IMR-90 (cell line): ENCODE data around the gene TAP2. TPM values are rescaled to one million over a fixed set of nuclear protein-coding genes. Genes with fewer than 3 reads are reported as not detected.

ENCODE experiments used
- ATAC-seq: fragments of 200-7000 bp; cut with Tn5 transposase; 2 replicates; pipeline ENCODE4 v1.9.1; 2020; ENCODE audit warnings: low read depth, mild to moderate bottlenecking, moderate library complexity
- BruUV-seq: library from RNA; stranded (reverse); fragments of 400-500 nt; replicated peaks from 2 replicates; lab custom pipeline; 2021; lab: Mats Ljungman, UMichigan
- CTCF ChIA-PET: fragments of 300-600 bp; formaldehyde crosslinking; extraction: SDS; loops from one replicate; lab custom pipeline; 2021; ENCODE audit warnings: antibody characterized with exemption; lab: Yijun Ruan, JAX
- POLR2A ChIA-PET: fragments of 300-600 bp; sonication (Branson Sonifier 250); formaldehyde crosslinking; loops from one replicate; lab custom pipeline; 2022; ENCODE audit warnings: antibody characterized with exemption; ENCODE audit not compliant: unreplicated experiment; lab: Charles Lee
- DNase-seq: peaks from one replicate; pipeline ENCODE4 v3.0.0; 2013
- H2AFZ ChIP-seq: replicated peaks from 2 replicates; pipeline ENCODE3; 2013; ENCODE audit warnings: low read length, mild to moderate bottlenecking; ENCODE audit not compliant: poor library complexity
- H2AK5ac ChIP-seq: 2 replicates; pipeline ENCODE4 v1.6.1; 2013; ENCODE audit warnings: low read depth, low read length, inconsistent platforms
- H2AK9ac ChIP-seq: replicated peaks from 2 replicates; pipeline ENCODE3; 2013; ENCODE audit warnings: mild to moderate bottlenecking, low read depth, low read length, moderate library complexity; ENCODE audit not compliant: poor library complexity
- H2BK120ac ChIP-seq: 2 replicates; pipeline ENCODE4 v1.6.1; 2013; ENCODE audit warnings: low read depth, low read length, inconsistent platforms
- H2BK15ac ChIP-seq: 3 replicates; pipeline ENCODE4 v1.6.1; 2013; ENCODE audit warnings: low read depth, low read length, inconsistent platforms
- H2BK20ac ChIP-seq: 2 replicates; pipeline ENCODE4 v1.6.1; 2013; ENCODE audit warnings: low read depth, mild to moderate bottlenecking, inconsistent platforms, low read length, moderate library complexity
- H2BK5ac ChIP-seq: 2 replicates; pipeline ENCODE4 v1.6.1; 2013; ENCODE audit warnings: mild to moderate bottlenecking, low read depth, low read length, inconsistent platforms; ENCODE audit not compliant: poor library complexity, severe bottlenecking
- H3K14ac ChIP-seq: replicated peaks from 2 replicates; pipeline ENCODE4 v1.6.1; 2013; ENCODE audit warnings: low read depth, low read length, inconsistent platforms
- H3K18ac ChIP-seq: 2 replicates; pipeline ENCODE4 v1.6.1; 2013; ENCODE audit warnings: low read depth, low read length, control low read depth
- H3K23ac ChIP-seq: 2 replicates; pipeline ENCODE4 v1.6.1; 2013; ENCODE audit warnings: low read depth, low read length, inconsistent platforms
- H3K27ac ChIP-seq: 2 replicates; pipeline ENCODE4 v1.5.1; 2013; ENCODE audit warnings: mild to moderate bottlenecking, control low read depth, low read length; ENCODE audit not compliant: insufficient read depth
- H3K27me3 ChIP-seq: 2 replicates; pipeline ENCODE4 v1.6.1; 2013; ENCODE audit warnings: low read length; ENCODE audit not compliant: control insufficient read depth, insufficient read depth
- H3K36me3 ChIP-seq: 2 replicates; pipeline ENCODE4 v1.6.1; 2013; ENCODE audit warnings: low read length, mixed read lengths; ENCODE audit not compliant: control insufficient read depth, insufficient read depth
- H3K4ac ChIP-seq: 2 replicates; pipeline ENCODE4 v1.6.1; 2013; ENCODE audit warnings: low read depth, low read length, inconsistent platforms
- H3K4me1 ChIP-seq: 2 replicates; pipeline ENCODE4 v1.6.1; 2013; ENCODE audit warnings: low read length, mixed read lengths; ENCODE audit not compliant: control insufficient read depth, insufficient read depth
- H3K4me2 ChIP-seq: 2 replicates; pipeline ENCODE4 v1.6.1; 2013; ENCODE audit warnings: low read depth, mild to moderate bottlenecking, control low read depth, low read length, moderate library complexity
- H3K4me3 ChIP-seq: 2 replicates; pipeline ENCODE4 v1.5.1; 2013; ENCODE audit warnings: low read depth, mild to moderate bottlenecking, control low read depth, low read length, moderate library complexity; ENCODE audit not compliant: insufficient read depth
- H3K56ac ChIP-seq: 2 replicates; pipeline ENCODE4 v1.6.1; 2013; ENCODE audit warnings: low read length, inconsistent platforms; ENCODE audit not compliant: insufficient read depth; ENCODE audit errors: extremely low read depth
- H3K79me1 ChIP-seq, 2 experiments: 2 replicates each; pipeline ENCODE4 v1.6.1; 2013; ENCODE audit warnings: low read length in 2 of 2, inconsistent platforms in 1 of 2, low read depth in 1 of 2
- H3K9ac ChIP-seq: 2 replicates; pipeline ENCODE4 v1.6.1; 2013; ENCODE audit warnings: low read depth, low read length, control low read depth
- H3K9me1 ChIP-seq: 2 replicates; pipeline ENCODE4 v1.6.1; 2013; ENCODE audit warnings: low read length, inconsistent platforms; ENCODE audit not compliant: insufficient read depth
- H3K9me3 ChIP-seq: 2 replicates; pipeline ENCODE4 v1.6.1; 2013; ENCODE audit warnings: low read length; ENCODE audit not compliant: control insufficient read depth, insufficient read depth
- H4K20me1 ChIP-seq: 2 replicates; pipeline ENCODE4 v1.6.1; 2013; ENCODE audit warnings: low read length, inconsistent platforms; ENCODE audit not compliant: insufficient read depth
- H4K5ac ChIP-seq: 2 replicates; pipeline ENCODE4 v1.6.1; 2013; ENCODE audit warnings: mild to moderate bottlenecking, low read depth, low read length, control low read depth
- H4K8ac ChIP-seq, 2 experiments: 2 replicates each; pipeline ENCODE4 v1.6.1; 2013; ENCODE audit warnings: low read depth in 2 of 2, low read length in 2 of 2, control low read depth in 1 of 2, inconsistent platforms in 1 of 2
- H4K91ac ChIP-seq: 2 replicates; pipeline ENCODE4 v1.6.1; 2013; ENCODE audit warnings: low read depth, low read length, inconsistent platforms; ENCODE audit not compliant: insufficient read depth
- BHLHE40 ChIP-seq: fragments of 150-350 bp; IDR thresholded peaks from 2 replicates; pipeline ENCODE4 v1.6.1; 2016; ENCODE audit warnings: mild to moderate bottlenecking, low read depth, low read length
- CEBPB ChIP-seq: IDR thresholded peaks from 2 replicates; pipeline ENCODE4 v1.6.1; 2012; ENCODE audit warnings: low read depth, low read length, improper control_type of control experiment
- CTCF ChIP-seq: conservative IDR thresholded peaks from 2 replicates; pipeline ENCODE4 v1.5.1; 2012; ENCODE audit warnings: mild to moderate bottlenecking, low read depth, low read length, improper control_type of control experiment
- FOS ChIP-seq: fragments of 150-350 bp; IDR thresholded peaks from 2 replicates; pipeline ENCODE4 v1.6.1; 2016; ENCODE audit warnings: low read depth, low read length
- MAZ ChIP-seq: IDR thresholded peaks from 2 replicates; pipeline ENCODE4 v1.6.1; 2012; ENCODE audit warnings: low read depth, mild to moderate bottlenecking, low read length, improper control_type of control experiment, moderate library complexity, borderline replicate concordance
- RAD21 ChIP-seq: IDR thresholded peaks from 2 replicates; pipeline ENCODE4 v1.6.1; 2012; ENCODE audit warnings: low read length, improper control_type of control experiment
- WGBS, 2 experiments: methylation state at CpG; one replicate each; pipeline versions ENCODE4 v1.1.5 to v1.1.7; 2013; ENCODE audit warnings: missing lambda C conversion rate in 2 of 2; ENCODE audit not compliant: insufficient read length in 1 of 2; ENCODE audit errors: extremely low coverage in 2 of 2; 5-methylcytosine and 5-hydroxymethylcytosine counted together
- dilution Hi-C: fragments of 300-500 bp; cut with HindIII; formaldehyde crosslinking; loops from one replicate; pipeline ENCODE4 v1.14.3; 2018; ENCODE audit warnings: low sequenced_read_pairs; ENCODE audit not compliant: unreplicated experiment
- in situ Hi-C: fragments of 300-500 bp; cut with MboI; formaldehyde crosslinking; loops from 3 replicates; pipeline ENCODE4 v1.14.3; 2019; ENCODE audit warnings: low sequenced_read_pairs, inconsistent platforms, mixed read lengths
- intact Hi-C: fragments of 100-400 bp; cut with micrococcal nuclease; formaldehyde crosslinking; loops from 2 replicates; pipeline ENCODE4 v1.10.0; 2022
- polyA plus RNA-seq, 3 experiments: library from polyadenylated mRNA; depleted of rRNA; stranded (reverse); fragments of >200 nt; gene quantifications; 2 replicates each; pipeline ENCODE4 v1.2.3, GENCODE V29; 2012; ENCODE audit warnings: low replicate concordance in 1 of 3
- total RNA-seq: library from RNA; depleted of rRNA; stranded (reverse); fragments of >200 nt; gene quantifications from 2 replicates; pipeline ENCODE4 v1.2.3, GENCODE V29; 2012

The TAP2 gene
- total and polyA plus RNA-seq, 2 of the 4 experiments (the other 2 are of a cell fraction): 6.6 to 11.4 TPM

- Histone ChIP-seq H3K27me3 (no peaks in the 10 kb centered on the region), H4K8ac (no peak overlapping the region), H3K36me3 (peaks cover 19% of the 10 kb centered on the region), H2BK20ac (no peak overlapping the region), H3K18ac (no peak overlapping the region), H3K4me3 (no peak overlapping the region), H3K79me1 (no peaks in the 10 kb centered on the region), H3K27ac (no peak overlapping the region), H4K91ac (no peak overlapping the region), H3K14ac (no peak overlapping the region), H3K9me1 (no peaks in the 10 kb centered on the region), H3K4me2 (no peak overlapping the region), H2AK9ac (no peak overlapping the region), H3K56ac (no peak overlapping the region), H2BK15ac (no peak overlapping the region), H4K20me1 (no peaks in the 10 kb centered on the region), H2AFZ (no peak overlapping the region), H2AK5ac (no peak overlapping the region), H3K9ac (no peak overlapping the region), H3K4me1 (peaks cover 2% of the 10 kb centered on the region; the same call in 1 of the 2 replicates), H4K5ac (no peak overlapping the region), H3K23ac (no peak overlapping the region), H3K4ac (no peak overlapping the region), H3K9me3 (no peaks in the 10 kb centered on the region), H2BK5ac (no peak overlapping the region), H2BK120ac (no peak overlapping the region)
- in situ Hi-C loops: no loop called here
- WGBS, 2 experiments: no CpG with 5 or more reads among the region's 2 CpGs
- DNase-seq (peak; percentile 55), ATAC-seq (peak; percentile 57)
- intact Hi-C loops: loop anchor here (1.0 kb wide), 1 partner anchor 42 kb away; no protein-coding TSS in a partner anchor
- ChIA-PET CTCF (interaction anchor here (1.4 to 2.4 kb wide), 4 partner anchors 12 to 42 kb away, joined by 3 to 12 read pairs (median 4); partner anchors contain the start of gene TAP2), POLR2A (no interaction called here)
- dilution Hi-C loops: no loop called here
- BruUV-seq: no TSS peak
- TF ChIP-seq MAZ: no peak
- no peak for TF ChIP-seq BHLHE40
- peak; percentile 47 for TF ChIP-seq RAD21
- TF ChIP-seq CTCF: peak; percentile 36
- TF ChIP-seq FOS: no peak
- TF ChIP-seq CEBPB: peak; percentile 32; the same call in 1 of the 2 replicates
Observed at GRCh38 chr6:32825966-32826365, 12.6 kb downstream of the TAP2 start.
